Liver (tissue), 9 donors: Measurements from ENCODE around the gene MSH5. TPM values are rescaled to one million over a fixed set of nuclear protein-coding genes. Genes with fewer than 3 reads are reported as not detected.

Experiments
- DNase-seq: peaks from one replicate; pipeline ENCODE4 v3.0.0-alpha.2; 2017; ENCODE audit warnings: low spot score
- H3K27ac ChIP-seq, 2 donors: one replicate each; pipeline ENCODE4 v1.7.0; 2013; ENCODE audit warnings: inconsistent platforms in 2 of 2, low read length in 2 of 2, control low read depth in 1 of 2, low read depth in 1 of 2, mild to moderate bottlenecking in 1 of 2
- H3K27me3 ChIP-seq, 4 donors: one replicate each; pipeline versions ENCODE4 v1.6.1 to v1.7.0; 2013; ENCODE audit warnings: low read length in 3 of 4, inconsistent platforms in 1 of 4, mild to moderate bottlenecking in 1 of 4, moderate library complexity in 1 of 4; ENCODE audit not compliant: control insufficient read depth in 4 of 4, insufficient read depth in 4 of 4
- H3K36me3 ChIP-seq, 4 donors: one replicate each; pipeline versions ENCODE4 v1.6.1 to v1.7.0; 2013; ENCODE audit warnings: low read length in 3 of 4, mild to moderate bottlenecking in 3 of 4, low read depth in 1 of 4, moderate library complexity in 1 of 4; ENCODE audit not compliant: control insufficient read depth in 4 of 4, insufficient read depth in 3 of 4
- H3K4me1 ChIP-seq, 4 donors: one replicate each; pipeline versions ENCODE4 v1.6.1 to v1.7.0; 2013; ENCODE audit warnings: low read length in 3 of 4, mild to moderate bottlenecking in 3 of 4, moderate library complexity in 1 of 4; ENCODE audit not compliant: control insufficient read depth in 4 of 4, insufficient read depth in 4 of 4
- H3K4me3 ChIP-seq, 3 donors: one replicate each; pipeline versions ENCODE4 v1.6.1 to v1.7.0; 2013; ENCODE audit warnings: low read length in 3 of 3, control low read depth in 1 of 3, low read depth in 1 of 3, mild to moderate bottlenecking in 1 of 3
- H3K9ac ChIP-seq, 2 donors: one replicate each; pipeline ENCODE4 v1.7.0; 2013; ENCODE audit warnings: low read length in 2 of 2, mild to moderate bottlenecking in 2 of 2, moderate library complexity in 2 of 2, control low read depth in 1 of 2, low read depth in 1 of 2
- H3K9me3 ChIP-seq, 4 donors: one replicate each; pipeline versions ENCODE4 v1.6.1 to v1.7.0; 2013; ENCODE audit warnings: low read length in 3 of 4; ENCODE audit not compliant: control insufficient read depth in 4 of 4
- FOXA1 ChIP-seq: IDR thresholded peaks from 2 replicates; pipeline ENCODE4 v1.6.1; 2016; ENCODE audit warnings: antibody characterized with exemption
- FOXA2 ChIP-seq: IDR thresholded peaks from 2 replicates; pipeline ENCODE4 v1.6.1; 2016; ENCODE audit warnings: antibody characterized with exemption
- GABPA ChIP-seq, 2 donors: IDR thresholded peaks in 1 of 2; conservative IDR thresholded peaks in 1 of 2; 2 replicates each; pipeline ENCODE4 v1.6.1; 2016; ENCODE audit warnings: antibody characterized with exemption in 2 of 2, mild to moderate bottlenecking in 1 of 2, moderate library complexity in 1 of 2
- HNF4A ChIP-seq, 2 donors: conservative IDR thresholded peaks; 2 replicates each; pipeline ENCODE4 v1.6.1; 2016; ENCODE audit warnings: antibody characterized with exemption in 2 of 2, mild to moderate bottlenecking in 2 of 2
- HNF4G ChIP-seq: IDR thresholded peaks from 2 replicates; pipeline ENCODE4 v1.6.1; 2016; ENCODE audit warnings: antibody characterized with exemption
- JUND ChIP-seq, 2 donors: IDR thresholded peaks; 2 replicates each; pipeline ENCODE4 v1.6.1; 2016; ENCODE audit warnings: antibody characterized with exemption in 2 of 2
- NR2F2 ChIP-seq: IDR thresholded peaks from 2 replicates; pipeline ENCODE4 v1.6.1; 2016; ENCODE audit warnings: antibody characterized with exemption
- RAD21 ChIP-seq, 2 donors: IDR thresholded peaks; 2 replicates each; pipeline ENCODE4 v1.6.1; 2016; ENCODE audit warnings: antibody characterized with exemption in 2 of 2, mild to moderate bottlenecking in 2 of 2
- RXRA ChIP-seq, 2 donors: IDR thresholded peaks; 2 replicates each; pipeline ENCODE4 v1.6.1; 2017 to 2018; ENCODE audit warnings: antibody characterized with exemption in 2 of 2, mild to moderate bottlenecking in 1 of 2
- SP1 ChIP-seq: IDR thresholded peaks from 2 replicates; pipeline ENCODE4 v1.6.1; 2018; ENCODE audit warnings: antibody characterized with exemption, mild to moderate bottlenecking
- TAF1 ChIP-seq: conservative IDR thresholded peaks from 2 replicates; pipeline ENCODE4 v1.6.1; 2016; ENCODE audit warnings: antibody characterized with exemption, mild to moderate bottlenecking
- YY1 ChIP-seq: IDR thresholded peaks from 2 replicates; pipeline ENCODE4 v1.6.1; 2016; ENCODE audit warnings: antibody characterized with exemption, mild to moderate bottlenecking
- WGBS: extraction: QIAGEN DNeasy Blood & Tissue Kit; methylation state at CpG from one replicate; pipeline ENCODE4 v1.1.7; 2013; 5-methylcytosine and 5-hydroxymethylcytosine counted together
- polyA plus RNA-seq, 2 donors: library from polyadenylated mRNA; stranded (reverse) in 1 of 2; unstranded in 1 of 2; fragments of 200-250 nt in 1 of 2; fragments of >200 nt in 1 of 2; fragmentation: Nextera tagmentation in 1 of 2; extraction: Ambion mirVana in 1 of 2; gene quantifications; one replicate each; pipeline versions ENCODE4 v1.2.1 to v1.2.3, GENCODE V29; 2013 to 2015
- total RNA-seq, 2 donors: library from RNA; depleted of rRNA; stranded (reverse); fragments of >200 nt; gene quantifications; one replicate each; pipeline ENCODE4 v1.2.3, GENCODE V29; 2014
- TF ChIP-seq, protein P1 (sequence below): IDR thresholded peaks from 2 replicates; pipeline ENCODE4 v1.6.1; 2016; ENCODE audit warnings: antibody characterized with exemption, mild to moderate bottlenecking
- TF ChIP-seq, protein P2 (sequence below): IDR thresholded peaks from 2 replicates; pipeline ENCODE4 v1.6.1; 2016; ENCODE audit warnings: antibody characterized with exemption
- TF ChIP-seq, protein P3 (sequence below): IDR thresholded peaks from 2 replicates; pipeline ENCODE4 v1.6.1; 2016; ENCODE audit warnings: antibody characterized with exemption
- TF ChIP-seq, protein P4 (sequence below): fragments of 150-350 bp; IDR thresholded peaks from 2 replicates; pipeline ENCODE4 v1.5.1; 2017; ENCODE audit warnings: improper control_type of control experiment, low read depth, low read length; ENCODE audit not compliant: missing input control
- donor health status: healthy.
- donor health status: healthy.
- donor health status: healthy.
- donor health status: healthy.
- donor health status: healthy.

The MSH5 gene
- total and polyA plus RNA-seq, 4 donors, result 1.2 to 6.4 (median 4.0) TPM

DNA sequence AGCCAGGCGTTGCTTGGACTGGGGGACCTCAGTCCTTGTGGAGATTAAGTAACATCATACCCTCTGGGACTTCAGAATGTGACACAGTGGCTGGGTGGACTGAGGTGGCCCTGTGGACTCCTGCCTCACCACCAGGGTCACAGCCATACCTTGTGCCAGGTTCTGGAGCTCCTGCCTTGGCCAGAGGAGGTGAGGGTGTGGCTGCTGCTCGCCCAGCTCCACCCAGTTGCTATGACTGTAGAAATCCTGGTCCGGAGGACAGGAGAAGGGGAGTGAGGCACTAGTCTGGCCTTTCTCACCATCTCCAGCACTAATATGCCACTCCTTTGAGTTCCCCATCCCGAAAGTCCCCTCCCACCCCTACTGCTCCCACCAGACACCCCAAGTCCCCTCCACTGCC lies 35.4 kb downstream of the MSH5 start:
- Histone ChIP-seq H3K4me3 (no peak overlapping the region), H3K9ac (no peak overlapping the region), H3K27me3 (no peaks in the 10 kb centered on the region), H3K27ac (peak overlapping the region in 1 of 2 donors; percentile 18), H3K36me3 (peaks cover 0 to 8% (median 4%) of the 10 kb centered on the region in 4 donors), H3K4me1 (peaks cover 9 to 46% (median 31%) of the 10 kb centered on the region in 4 donors), H3K9me3 (no peaks in the 10 kb centered on the region)
- 67% methylated on average over 4 of the region's 4 CpGs for WGBS
- no peak for DNase-seq
- TF ChIP-seq JUND (IDR thresholded peaks at IDR 0.05) (no peak), HNF4A (conservative IDR thresholded peaks at IDR 0.05) (peak in 1 of 2 donors; percentile 4)

DNA sequence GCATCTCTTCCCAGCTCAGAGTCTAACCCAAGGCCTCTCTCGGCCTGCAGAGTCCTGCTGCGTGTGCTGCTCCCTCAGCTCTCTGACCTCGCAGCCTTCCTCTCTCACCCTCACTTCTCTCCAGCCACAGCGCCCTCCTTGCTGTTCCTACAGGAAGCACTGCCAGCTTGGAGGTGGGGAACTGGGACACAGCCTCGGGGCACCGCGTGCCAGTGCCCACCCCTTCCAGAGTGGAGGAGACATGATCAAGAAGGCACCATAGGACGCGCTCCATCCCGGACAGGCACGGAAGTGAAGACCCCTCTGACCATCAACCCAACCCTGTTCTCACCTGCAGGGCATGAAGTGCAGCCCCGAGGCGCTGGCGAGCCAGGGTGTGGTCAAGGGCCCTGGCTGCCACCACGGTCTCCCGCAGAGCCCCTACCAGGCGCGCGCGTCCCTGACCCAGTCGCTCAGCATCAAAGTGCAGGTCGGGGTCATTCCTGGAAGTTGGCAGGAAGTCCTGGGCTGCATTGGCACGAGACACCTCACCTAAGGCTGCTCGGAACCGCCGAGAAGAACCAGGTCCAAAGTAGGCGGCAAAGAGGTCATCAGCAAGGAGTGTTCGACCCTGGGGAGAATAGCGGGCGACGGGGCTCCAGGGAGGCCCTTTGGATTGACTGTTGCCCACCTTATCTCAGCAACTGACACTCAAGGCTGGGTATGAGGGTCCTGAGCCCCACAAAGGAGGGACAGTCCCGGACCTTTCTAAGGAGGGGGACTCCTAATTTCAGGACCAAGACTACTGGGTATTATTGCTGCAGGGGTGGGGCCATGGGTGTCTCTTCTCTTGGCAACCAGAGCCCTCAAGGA lies 36.1 kb downstream of the MSH5 start:
- 62% methylated on average over 32 of the region's 32 CpGs for WGBS
- Histone ChIP-seq H3K9me3 (no peaks in the 10 kb centered on the region), H3K27ac (peak overlapping the region; percentile 67 to 71), H3K27me3 (no peaks in the 10 kb centered on the region), H3K4me3 (no peak overlapping the region), H3K4me1 (peaks cover 9 to 46% (median 31%) of the 10 kb centered on the region in 4 donors), H3K36me3 (peaks cover 0 to 14% (median 5%) of the 10 kb centered on the region in 4 donors), H3K9ac (no peak overlapping the region)
- peak; percentile 48 to 66 for TF ChIP-seq HNF4A (conservative IDR thresholded peaks at IDR 0.05)
- TF ChIP-seq FOXA2, result no peak
- peak; percentile 47 to 56 for TF ChIP-seq RXRA (IDR thresholded peaks at IDR 0.05)
- peak; percentile 26 for TF ChIP-seq SP1
- DNase-seq, result no peak

DNA sequence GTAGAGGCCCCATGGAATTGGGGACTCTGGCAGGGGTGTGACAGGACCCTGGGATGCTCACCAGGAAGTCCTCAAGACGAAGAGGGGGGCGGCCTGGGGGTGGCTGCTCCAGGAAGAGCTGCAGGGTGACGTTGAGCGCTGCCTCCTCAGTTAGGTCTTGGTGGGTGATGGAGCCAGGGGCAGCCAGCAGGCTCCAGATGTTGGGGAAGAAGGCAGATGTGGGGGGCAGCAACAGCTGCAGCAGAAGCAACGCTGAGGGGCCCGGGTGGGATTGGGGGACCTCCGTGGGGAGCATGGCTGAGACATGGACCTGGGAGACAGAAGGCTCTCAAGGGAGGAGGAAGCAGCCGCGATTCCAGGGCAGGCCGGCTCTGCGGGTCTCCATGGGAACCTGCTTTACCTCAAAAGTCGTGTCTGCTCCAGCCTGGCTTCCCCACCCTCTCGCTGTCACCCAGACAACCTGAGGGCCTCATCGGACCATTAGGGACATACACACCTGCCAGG lies 36.7 kb downstream of the MSH5 start:
- H3K9me3 ChIP-seq, result no peaks in the 10 kb centered on the region
- H3K4me1 ChIP-seq, result peaks cover 9 to 46% (median 31%) of the 10 kb centered on the region in 4 donors
- H3K27me3 ChIP-seq, result no peaks in the 10 kb centered on the region
- no peak for TF ChIP-seq FOXA1
- TF ChIP-seq YY1, result no peak
- no peak for TF ChIP-seq FOXA2
- TF ChIP-seq GABPA (IDR thresholded peaks at IDR 0.05 in 1 of 2, conservative IDR thresholded peaks at IDR 0.05 in 1 of 2), result no peak
- TF ChIP-seq, protein P1, sequence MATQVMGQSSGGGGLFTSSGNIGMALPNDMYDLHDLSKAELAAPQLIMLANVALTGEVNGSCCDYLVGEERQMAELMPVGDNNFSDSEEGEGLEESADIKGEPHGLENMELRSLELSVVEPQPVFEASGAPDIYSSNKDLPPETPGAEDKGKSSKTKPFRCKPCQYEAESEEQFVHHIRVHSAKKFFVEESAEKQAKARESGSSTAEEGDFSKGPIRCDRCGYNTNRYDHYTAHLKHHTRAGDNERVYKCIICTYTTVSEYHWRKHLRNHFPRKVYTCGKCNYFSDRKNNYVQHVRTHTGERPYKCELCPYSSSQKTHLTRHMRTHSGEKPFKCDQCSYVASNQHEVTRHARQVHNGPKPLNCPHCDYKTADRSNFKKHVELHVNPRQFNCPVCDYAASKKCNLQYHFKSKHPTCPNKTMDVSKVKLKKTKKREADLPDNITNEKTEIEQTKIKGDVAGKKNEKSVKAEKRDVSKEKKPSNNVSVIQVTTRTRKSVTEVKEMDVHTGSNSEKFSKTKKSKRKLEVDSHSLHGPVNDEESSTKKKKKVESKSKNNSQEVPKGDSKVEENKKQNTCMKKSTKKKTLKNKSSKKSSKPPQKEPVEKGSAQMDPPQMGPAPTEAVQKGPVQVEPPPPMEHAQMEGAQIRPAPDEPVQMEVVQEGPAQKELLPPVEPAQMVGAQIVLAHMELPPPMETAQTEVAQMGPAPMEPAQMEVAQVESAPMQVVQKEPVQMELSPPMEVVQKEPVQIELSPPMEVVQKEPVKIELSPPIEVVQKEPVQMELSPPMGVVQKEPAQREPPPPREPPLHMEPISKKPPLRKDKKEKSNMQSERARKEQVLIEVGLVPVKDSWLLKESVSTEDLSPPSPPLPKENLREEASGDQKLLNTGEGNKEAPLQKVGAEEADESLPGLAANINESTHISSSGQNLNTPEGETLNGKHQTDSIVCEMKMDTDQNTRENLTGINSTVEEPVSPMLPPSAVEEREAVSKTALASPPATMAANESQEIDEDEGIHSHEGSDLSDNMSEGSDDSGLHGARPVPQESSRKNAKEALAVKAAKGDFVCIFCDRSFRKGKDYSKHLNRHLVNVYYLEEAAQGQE, result no peak
- TF ChIP-seq NR2F2, result no peak
- TF ChIP-seq, protein P2, sequence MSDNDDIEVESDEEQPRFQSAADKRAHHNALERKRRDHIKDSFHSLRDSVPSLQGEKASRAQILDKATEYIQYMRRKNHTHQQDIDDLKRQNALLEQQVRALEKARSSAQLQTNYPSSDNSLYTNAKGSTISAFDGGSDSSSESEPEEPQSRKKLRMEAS, result no peak
- TF ChIP-seq, protein P3, sequence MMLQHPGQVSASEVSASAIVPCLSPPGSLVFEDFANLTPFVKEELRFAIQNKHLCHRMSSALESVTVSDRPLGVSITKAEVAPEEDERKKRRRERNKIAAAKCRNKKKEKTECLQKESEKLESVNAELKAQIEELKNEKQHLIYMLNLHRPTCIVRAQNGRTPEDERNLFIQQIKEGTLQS, result no peak
- TF ChIP-seq RXRA (IDR thresholded peaks at IDR 0.05), result no peak
- no peak for TF ChIP-seq SP1
- no peak for TF ChIP-seq HNF4G
- no peak for TF ChIP-seq JUND (IDR thresholded peaks at IDR 0.05)
- TF ChIP-seq, protein P4, sequence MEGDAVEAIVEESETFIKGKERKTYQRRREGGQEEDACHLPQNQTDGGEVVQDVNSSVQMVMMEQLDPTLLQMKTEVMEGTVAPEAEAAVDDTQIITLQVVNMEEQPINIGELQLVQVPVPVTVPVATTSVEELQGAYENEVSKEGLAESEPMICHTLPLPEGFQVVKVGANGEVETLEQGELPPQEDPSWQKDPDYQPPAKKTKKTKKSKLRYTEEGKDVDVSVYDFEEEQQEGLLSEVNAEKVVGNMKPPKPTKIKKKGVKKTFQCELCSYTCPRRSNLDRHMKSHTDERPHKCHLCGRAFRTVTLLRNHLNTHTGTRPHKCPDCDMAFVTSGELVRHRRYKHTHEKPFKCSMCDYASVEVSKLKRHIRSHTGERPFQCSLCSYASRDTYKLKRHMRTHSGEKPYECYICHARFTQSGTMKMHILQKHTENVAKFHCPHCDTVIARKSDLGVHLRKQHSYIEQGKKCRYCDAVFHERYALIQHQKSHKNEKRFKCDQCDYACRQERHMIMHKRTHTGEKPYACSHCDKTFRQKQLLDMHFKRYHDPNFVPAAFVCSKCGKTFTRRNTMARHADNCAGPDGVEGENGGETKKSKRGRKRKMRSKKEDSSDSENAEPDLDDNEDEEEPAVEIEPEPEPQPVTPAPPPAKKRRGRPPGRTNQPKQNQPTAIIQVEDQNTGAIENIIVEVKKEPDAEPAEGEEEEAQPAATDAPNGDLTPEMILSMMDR, result no peak
- TF ChIP-seq RAD21 (IDR thresholded peaks at IDR 0.05), result no peak
- TF ChIP-seq TAF1, result no peak
- H3K36me3 ChIP-seq, result peaks cover 0 to 20% (median 5%) of the 10 kb centered on the region in 4 donors
- H3K9ac ChIP-seq, result peak overlapping the region; percentile 51 to 57
- WGBS, result 43% methylated on average over 14 of the region's 14 CpGs
- H3K27ac ChIP-seq, result peak overlapping the region; percentile 67 to 71
- DNase-seq, result no peak
- H3K4me3 ChIP-seq, result no peak overlapping the region
